HepG2 (cell line): Measurements from ENCODE around the gene C14orf180. TPM values are rescaled to one million over a fixed set of nuclear protein-coding genes. Genes with fewer than 3 reads are reported as not detected.

Source experiments
- ATAC-seq: fragments of 200-7000 bp; cut with Tn5 transposase; 3 replicates; pipeline ENCODE4 v1.9.1; 2020; ENCODE audit warnings: mild to moderate bottlenecking, moderate library complexity
- BruUV-seq: library from RNA; stranded (reverse); fragments of 400-500 nt; replicated peaks from 2 replicates; lab custom pipeline; 2021; lab: Mats Ljungman, UMichigan
- CTCF ChIA-PET: fragments of 300-600 bp; formaldehyde crosslinking; extraction: SDS; loops from one replicate; lab custom pipeline; 2021; ENCODE audit warnings: low total read pairs, inconsistent platforms, low intra/inter-chr PET ratio; lab: Yijun Ruan, JAX
- POLR2A ChIA-PET: fragments of 350-600 bp; sonication (Branson Sonifier 250); formaldehyde crosslinking; loops from one replicate; lab custom pipeline; 2020; ENCODE audit warnings: antibody characterized with exemption, inconsistent platforms; lab: Yijun Ruan, JAX
- DNase-seq: peaks from one replicate; pipeline ENCODE4 v3.0.0-alpha.2; 2015; ENCODE audit warnings: low spot score
- FAIRE-seq: peaks from 3 replicates; lab custom pipeline; 2011; peaks lifted over from hg19 to GRCh38; lab: Jason Lieb, UNC
- H2AFZ ChIP-seq: one replicate; pipeline ENCODE4 v1.6.1; 2011; ENCODE audit warnings: low read length, inconsistent platforms
- H3K27ac ChIP-seq: fragments of 300-600 bp; 3 replicates; pipeline ENCODE4 v1.8.0; 2011; ENCODE audit warnings: mixed run types, mild to moderate bottlenecking, mixed read lengths, low read length, inconsistent platforms; ENCODE audit not compliant: insufficient read depth; ENCODE audit errors: extremely low read length
- H3K27me3 ChIP-seq, 2 experiments: fragments of 200-600 bp in 1 of 2; 2 replicates in 1 of 2; 3 replicates in 1 of 2; pipeline versions ENCODE4 v1.6.0 to v1.8.0; 2011; ENCODE audit warnings: low read length in 2 of 2, mild to moderate bottlenecking in 2 of 2, moderate library complexity in 2 of 2, inconsistent platforms in 1 of 2; ENCODE audit not compliant: insufficient read depth in 2 of 2, control insufficient read depth in 1 of 2
- H3K36me3 ChIP-seq, 2 experiments: fragments of 200-600 bp in 1 of 2; replicated peaks in 1 of 2; 2 replicates in 1 of 2; 3 replicates in 1 of 2; pipeline versions ENCODE4 v1.5.1 to v1.8.0; 2011; ENCODE audit warnings: low read length in 2 of 2, inconsistent platforms in 1 of 2; ENCODE audit not compliant: insufficient read depth in 2 of 2, control insufficient read depth in 1 of 2
- H3K4me1 ChIP-seq: 2 replicates; pipeline ENCODE4 v1.5.1; 2012; ENCODE audit warnings: low read length, inconsistent platforms; ENCODE audit not compliant: insufficient read depth
- H3K4me2 ChIP-seq: 2 replicates; pipeline ENCODE4 v1.6.0; 2011; ENCODE audit warnings: low read depth, low read length, inconsistent platforms
- H3K4me3 ChIP-seq, 3 experiments: fragments of 200-600 bp in 1 of 3; sonication (generic), shearing (Covaris generic) in 1 of 3; replicated peaks in 1 of 3; 2 replicates each; pipeline ENCODE4 v1.5.1; 2011 to 2016; ENCODE audit warnings: low read length in 3 of 3, inconsistent platforms in 2 of 3, low read depth in 2 of 3, mild to moderate bottlenecking in 2 of 3, control low read depth in 1 of 3, mixed read lengths in 1 of 3; ENCODE audit not compliant: insufficient read depth in 1 of 3
- H3K79me2 ChIP-seq: one replicate; pipeline ENCODE4 v1.6.1; 2011; ENCODE audit warnings: low read length, inconsistent platforms; ENCODE audit not compliant: insufficient read depth
- H3K9ac ChIP-seq: 2 replicates; pipeline ENCODE4 v1.6.0; 2011; ENCODE audit warnings: mild to moderate bottlenecking, low read depth, low read length, inconsistent platforms; ENCODE audit not compliant: insufficient read depth
- H3K9me3 ChIP-seq: 2 replicates; pipeline ENCODE4 v1.5.1; 2012; ENCODE audit warnings: mild to moderate bottlenecking, low read length
- H4K20me1 ChIP-seq: 2 replicates; pipeline ENCODE4 v1.6.0; 2011; ENCODE audit warnings: inconsistent platforms, mild to moderate bottlenecking, low read length, moderate library complexity; ENCODE audit not compliant: insufficient read depth
- PITX1 ChIP-seq: sonication (generic); formaldehyde crosslinking; IDR thresholded peaks from 2 replicates; pipeline ENCODE4 v1.5.1; 2020; ENCODE audit warnings: mild to moderate bottlenecking, missing genetic modification reagents
- TARDBP ChIP-seq: sonication (generic); formaldehyde crosslinking; IDR thresholded peaks from 2 replicates; pipeline ENCODE4 v1.8.0; 2022; ENCODE audit warnings: mild to moderate bottlenecking, missing genetic modification reagents
- WGBS: methylation state at CpG from one replicate; pipeline ENCODE4 v1.1.6; 2017; ENCODE audit warnings: low lambda C conversion rate; 5-methylcytosine and 5-hydroxymethylcytosine counted together
- in situ Hi-C: cut with HindIII; loops from 2 replicates; pipeline ENCODE4 v1.10.0; 2017; ENCODE audit warnings: low pct_unique_long_range_greater_than_20kb; ENCODE audit not compliant: extremely low pct_ligation_motif_present
- intact Hi-C: fragments of 100-400 bp; cut with micrococcal nuclease; formaldehyde crosslinking; loops from one replicate; pipeline ENCODE4 v1.10.0; 2022; ENCODE audit not compliant: unreplicated experiment
- polyA plus RNA-seq, 8 experiments: library from polyadenylated mRNA; depleted of rRNA in 3 of 8; stranded (reverse) in 7 of 8; unstranded in 1 of 8; fragments of >200 nt; fragmentation: Illumina TruSeq in 4 of 8; extraction: Trizol in 4 of 8; gene quantifications; 2 replicates each; pipeline versions ENCODE4 v1.2.1 to v1.2.3, GENCODE V29; 2011 to 2016; ENCODE audit warnings: low read depth in 4 of 8, missing spikeins in 1 of 8, mixed read lengths in 1 of 8; ENCODE audit not compliant: insufficient read depth in 1 of 8
- total RNA-seq, 5 experiments: library from RNA; depleted of rRNA; stranded (reverse); fragments of >200 nt; fragmentation: Illumina TruSeq; extraction: Trizol; gene quantifications; 2 replicates each; pipeline ENCODE4 v1.2.3, GENCODE V29; 2016; ENCODE audit warnings: low read depth in 1 of 5
- TF ChIP-seq, protein P1 (sequence below): sonication (generic); formaldehyde crosslinking; IDR thresholded peaks from 2 replicates; pipeline ENCODE4 v1.4.0; 2020; ENCODE audit warnings: missing genetic modification reagents
- TF ChIP-seq, protein P2 (sequence below), 2 experiments: sonication (generic) in 1 of 2; formaldehyde crosslinking in 1 of 2; IDR thresholded peaks; 2 replicates each; pipeline versions ENCODE4 v1.5.1 to v1.6.1; 2011 to 2020; ENCODE audit warnings: borderline replicate concordance in 1 of 2, low read depth in 1 of 2, low read length in 1 of 2, mild to moderate bottlenecking in 1 of 2, missing genetic modification reagents in 1 of 2, moderate library complexity in 1 of 2
- TF ChIP-seq, protein P3 (sequence below): sonication (generic); formaldehyde crosslinking; IDR thresholded peaks from 2 replicates; pipeline ENCODE4 v1.4.0; 2020; ENCODE audit warnings: mild to moderate bottlenecking, missing genetic modification reagents
- TF ChIP-seq, protein P4 (sequence below): IDR thresholded peaks from 2 replicates; pipeline ENCODE4 v1.6.1; 2016; ENCODE audit warnings: missing compliant biosample characterization, missing genetic modification reagents, borderline replicate concordance

C14orf180 gene
- total and polyA plus RNA-seq, 2 of the 13 experiments (the other 11 are each of a cell fraction or from before 2014, with no cell fraction given): not detected

DNA sequence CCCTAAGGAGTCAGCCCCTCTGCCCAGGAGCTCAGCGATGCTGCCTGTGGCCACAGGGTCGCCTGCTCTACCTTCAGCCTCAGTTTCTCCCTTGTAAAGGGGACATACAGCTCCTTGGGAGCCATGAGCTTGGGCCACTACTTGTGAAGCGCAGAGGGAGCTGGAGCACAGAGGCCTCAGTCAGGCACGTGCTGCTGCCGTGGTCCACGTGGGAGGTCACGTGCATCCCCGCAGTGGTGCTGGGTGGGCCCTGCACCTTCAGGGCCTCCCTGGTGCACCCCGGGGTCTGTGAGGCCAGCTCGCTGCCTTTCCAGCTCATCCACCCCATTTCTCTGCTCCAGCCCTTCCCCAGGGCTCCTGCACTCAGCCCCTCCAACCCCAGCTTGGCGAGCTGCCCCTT lies 10.9 kb upstream of the C14orf180 start:
- CTCF ChIA-PET: no interaction called here
- no TSS peak for BruUV-seq
- TF ChIP-seq, protein P1, sequence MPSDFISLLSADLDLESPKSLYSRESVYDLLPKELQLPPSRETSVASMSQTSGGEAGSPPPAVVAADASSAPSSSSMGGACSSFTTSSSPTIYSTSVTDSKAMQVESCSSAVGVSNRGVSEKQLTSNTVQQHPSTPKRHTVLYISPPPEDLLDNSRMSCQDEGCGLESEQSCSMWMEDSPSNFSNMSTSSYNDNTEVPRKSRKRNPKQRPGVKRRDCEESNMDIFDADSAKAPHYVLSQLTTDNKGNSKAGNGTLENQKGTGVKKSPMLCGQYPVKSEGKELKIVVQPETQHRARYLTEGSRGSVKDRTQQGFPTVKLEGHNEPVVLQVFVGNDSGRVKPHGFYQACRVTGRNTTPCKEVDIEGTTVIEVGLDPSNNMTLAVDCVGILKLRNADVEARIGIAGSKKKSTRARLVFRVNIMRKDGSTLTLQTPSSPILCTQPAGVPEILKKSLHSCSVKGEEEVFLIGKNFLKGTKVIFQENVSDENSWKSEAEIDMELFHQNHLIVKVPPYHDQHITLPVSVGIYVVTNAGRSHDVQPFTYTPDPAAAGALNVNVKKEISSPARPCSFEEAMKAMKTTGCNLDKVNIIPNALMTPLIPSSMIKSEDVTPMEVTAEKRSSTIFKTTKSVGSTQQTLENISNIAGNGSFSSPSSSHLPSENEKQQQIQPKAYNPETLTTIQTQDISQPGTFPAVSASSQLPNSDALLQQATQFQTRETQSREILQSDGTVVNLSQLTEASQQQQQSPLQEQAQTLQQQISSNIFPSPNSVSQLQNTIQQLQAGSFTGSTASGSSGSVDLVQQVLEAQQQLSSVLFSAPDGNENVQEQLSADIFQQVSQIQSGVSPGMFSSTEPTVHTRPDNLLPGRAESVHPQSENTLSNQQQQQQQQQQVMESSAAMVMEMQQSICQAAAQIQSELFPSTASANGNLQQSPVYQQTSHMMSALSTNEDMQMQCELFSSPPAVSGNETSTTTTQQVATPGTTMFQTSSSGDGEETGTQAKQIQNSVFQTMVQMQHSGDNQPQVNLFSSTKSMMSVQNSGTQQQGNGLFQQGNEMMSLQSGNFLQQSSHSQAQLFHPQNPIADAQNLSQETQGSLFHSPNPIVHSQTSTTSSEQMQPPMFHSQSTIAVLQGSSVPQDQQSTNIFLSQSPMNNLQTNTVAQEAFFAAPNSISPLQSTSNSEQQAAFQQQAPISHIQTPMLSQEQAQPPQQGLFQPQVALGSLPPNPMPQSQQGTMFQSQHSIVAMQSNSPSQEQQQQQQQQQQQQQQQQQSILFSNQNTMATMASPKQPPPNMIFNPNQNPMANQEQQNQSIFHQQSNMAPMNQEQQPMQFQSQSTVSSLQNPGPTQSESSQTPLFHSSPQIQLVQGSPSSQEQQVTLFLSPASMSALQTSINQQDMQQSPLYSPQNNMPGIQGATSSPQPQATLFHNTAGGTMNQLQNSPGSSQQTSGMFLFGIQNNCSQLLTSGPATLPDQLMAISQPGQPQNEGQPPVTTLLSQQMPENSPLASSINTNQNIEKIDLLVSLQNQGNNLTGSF: no peak
- TF ChIP-seq, protein P2, sequence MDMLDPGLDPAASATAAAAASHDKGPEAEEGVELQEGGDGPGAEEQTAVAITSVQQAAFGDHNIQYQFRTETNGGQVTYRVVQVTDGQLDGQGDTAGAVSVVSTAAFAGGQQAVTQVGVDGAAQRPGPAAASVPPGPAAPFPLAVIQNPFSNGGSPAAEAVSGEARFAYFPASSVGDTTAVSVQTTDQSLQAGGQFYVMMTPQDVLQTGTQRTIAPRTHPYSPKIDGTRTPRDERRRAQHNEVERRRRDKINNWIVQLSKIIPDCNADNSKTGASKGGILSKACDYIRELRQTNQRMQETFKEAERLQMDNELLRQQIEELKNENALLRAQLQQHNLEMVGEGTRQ (IDR thresholded peaks at IDR 0.05; ENCODE audit: low read depth, low read length): peak; percentile 8; the same call in 1 of the 2 replicates
- TF ChIP-seq, protein P2 (CRISPR knock-in tag; IDR thresholded peaks at IDR 0.05; ENCODE audit: borderline replicate concordance): no peak
- TF ChIP-seq, protein P3, sequence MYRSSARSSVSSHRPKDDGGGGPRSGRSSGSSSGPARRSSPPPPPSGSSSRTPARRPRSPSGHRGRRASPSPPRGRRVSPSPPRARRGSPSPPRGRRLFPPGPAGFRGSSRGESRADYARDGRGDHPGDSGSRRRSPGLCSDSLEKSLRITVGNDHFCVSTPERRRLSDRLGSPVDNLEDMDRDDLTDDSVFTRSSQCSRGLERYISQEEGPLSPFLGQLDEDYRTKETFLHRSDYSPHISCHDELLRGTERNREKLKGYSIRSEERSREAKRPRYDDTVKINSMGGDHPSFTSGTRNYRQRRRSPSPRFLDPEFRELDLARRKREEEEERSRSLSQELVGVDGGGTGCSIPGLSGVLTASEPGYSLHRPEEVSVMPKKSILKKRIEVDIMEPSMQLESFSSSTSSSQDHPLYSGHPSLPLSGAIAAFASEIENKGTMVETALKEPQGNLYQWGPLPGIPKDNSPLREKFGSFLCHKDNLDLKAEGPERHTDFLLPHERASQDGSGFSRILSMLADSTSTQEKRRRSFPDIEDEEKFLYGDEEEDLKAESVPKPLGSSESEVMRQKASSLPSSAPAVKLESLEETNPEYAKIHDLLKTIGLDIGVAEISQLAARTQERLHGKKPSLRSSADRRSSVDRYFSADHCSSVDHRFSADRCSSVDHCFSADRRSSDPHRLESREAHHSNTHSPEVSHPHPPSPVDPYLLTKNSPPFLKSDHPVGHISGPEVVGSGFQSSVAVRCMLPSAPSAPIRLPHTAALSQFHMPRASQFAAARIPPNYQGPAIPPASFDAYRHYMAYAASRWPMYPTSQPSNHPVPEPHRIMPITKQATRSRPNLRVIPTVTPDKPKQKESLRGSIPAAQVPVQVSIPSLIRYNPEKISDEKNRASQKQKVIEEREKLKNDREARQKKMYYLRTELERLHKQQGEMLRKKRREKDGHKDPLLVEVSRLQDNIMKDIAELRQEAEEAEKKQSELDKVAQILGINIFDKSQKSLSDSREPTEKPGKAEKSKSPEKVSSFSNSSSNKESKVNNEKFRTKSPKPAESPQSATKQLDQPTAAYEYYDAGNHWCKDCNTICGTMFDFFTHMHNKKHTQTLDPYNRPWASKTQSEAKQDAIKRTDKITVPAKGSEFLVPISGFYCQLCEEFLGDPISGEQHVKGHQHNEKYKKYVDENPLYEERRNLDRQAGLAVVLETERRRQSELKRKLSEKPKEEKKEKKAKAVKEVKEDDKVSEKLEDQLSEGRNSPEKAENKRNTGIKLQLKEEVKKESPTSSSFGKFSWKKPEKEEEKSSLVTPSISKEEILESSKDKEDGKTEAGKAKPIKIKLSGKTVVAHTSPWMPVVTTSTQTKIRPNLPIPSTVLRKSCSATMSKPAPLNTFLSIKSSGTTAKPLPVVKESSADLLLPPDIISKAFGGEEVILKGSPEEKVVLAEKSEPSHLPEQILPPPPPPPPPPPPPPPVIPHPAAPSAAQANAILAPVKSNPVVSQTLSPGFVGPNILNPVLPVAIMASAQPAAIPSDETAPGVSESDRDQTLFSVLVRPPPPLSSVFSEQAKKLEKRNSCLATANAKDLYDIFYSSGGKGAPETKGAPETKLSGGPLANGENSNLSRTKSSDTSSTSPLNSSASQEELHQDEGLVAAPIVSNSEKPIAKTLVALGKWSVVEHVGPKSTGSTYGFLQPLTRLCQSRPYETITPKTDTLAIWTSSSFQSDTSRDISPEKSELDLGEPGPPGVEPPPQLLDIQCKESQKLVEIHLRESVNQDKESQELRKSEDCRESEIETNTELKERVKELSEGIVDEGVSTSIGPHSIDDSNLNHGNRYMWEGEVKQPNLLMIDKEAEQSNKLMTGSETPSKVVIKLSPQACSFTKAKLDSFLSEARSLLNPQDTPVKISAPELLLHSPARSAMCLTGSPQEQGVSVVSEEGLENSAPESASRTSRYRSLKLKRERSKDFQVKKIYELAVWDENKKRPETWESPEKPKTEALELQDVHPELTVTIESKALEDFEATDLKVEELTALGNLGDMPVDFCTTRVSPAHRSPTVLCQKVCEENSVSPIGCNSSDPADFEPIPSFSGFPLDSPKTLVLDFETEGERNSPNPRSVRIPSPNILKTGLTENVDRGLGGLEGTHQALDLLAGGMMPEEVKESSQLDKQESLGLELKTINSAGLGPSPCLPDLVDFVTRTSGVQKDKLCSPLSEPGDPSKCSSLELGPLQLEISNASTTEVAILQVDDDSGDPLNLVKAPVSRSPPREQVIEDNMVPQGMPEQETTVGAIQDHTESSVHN (CRISPR knock-in tag): no peak
- TF ChIP-seq TARDBP (CRISPR knock-in tag) (no peak), PITX1 (CRISPR knock-in tag) (no peak)
- TF ChIP-seq, protein P4, sequence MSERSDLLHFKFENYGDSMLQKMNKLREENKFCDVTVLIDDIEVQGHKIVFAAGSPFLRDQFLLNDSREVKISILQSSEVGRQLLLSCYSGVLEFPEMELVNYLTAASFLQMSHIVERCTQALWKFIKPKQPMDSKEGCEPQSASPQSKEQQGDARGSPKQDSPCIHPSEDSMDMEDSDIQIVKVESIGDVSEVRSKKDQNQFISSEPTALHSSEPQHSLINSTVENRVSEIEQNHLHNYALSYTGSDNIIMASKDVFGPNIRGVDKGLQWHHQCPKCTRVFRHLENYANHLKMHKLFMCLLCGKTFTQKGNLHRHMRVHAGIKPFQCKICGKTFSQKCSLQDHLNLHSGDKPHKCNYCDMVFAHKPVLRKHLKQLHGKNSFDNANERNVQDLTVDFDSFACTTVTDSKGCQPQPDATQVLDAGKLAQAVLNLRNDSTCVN (CRISPR knock-in tag): no peak

More for the DNA sequence above, 10.9 kb upstream of the C14orf180 start:
- Histone ChIP-seq H3K36me3 (no peaks in the 10 kb centered on the region), H4K20me1 (peaks cover 2% of the 10 kb centered on the region; the same call in 1 of the 2 replicates), H2AFZ (no peak overlapping the region), H3K27ac (no peak overlapping the region), H3K79me2 (no peaks in the 10 kb centered on the region), H3K4me3 (no peak overlapping the region), H3K9ac (no peak overlapping the region), H3K9me3 (no peaks in the 10 kb centered on the region), H3K27me3 (peaks cover 20 to 88% of the 10 kb centered on the region in 2 experiments; a peak in 4 of 5 replicates), H3K4me2 (no peak overlapping the region), H3K4me1 (no peaks in the 10 kb centered on the region)
- ATAC-seq (no peak), FAIRE-seq (no peak), DNase-seq (no peak)
- in situ Hi-C loops (no loop called here), intact Hi-C loops (no loop called here)
- POLR2A ChIA-PET: no interaction called here
- WGBS: 0% methylated on average over 2 of the region's 11 CpGs
